SJCRH30 (cell line): Measurements from ENCODE around the gene NATD1. TPM values are rescaled to one million over a fixed set of nuclear protein-coding genes. Genes with fewer than 3 reads are reported as not detected.
A peak's percentile ranks its signal among the peaks of the same experiment; 100 is the strongest.

Experiments used
- DNase-seq, 2 experiments: peaks; one replicate each; pipeline ENCODE4 v3.0.0-alpha.2; 2015 to 2020
- H3K27ac ChIP-seq: fragments of 250-450 bp; sonication (Bioruptor Pico); 2 replicates; pipeline ENCODE4 v1.5.1; 2020; ENCODE audit warnings: mild to moderate bottlenecking, moderate library complexity
- H3K27me3 ChIP-seq: fragments of 250-450 bp; sonication (Bioruptor Pico); 2 replicates; pipeline ENCODE4 v1.5.1; 2020; ENCODE audit warnings: mild to moderate bottlenecking, moderate library complexity
- H3K36me3 ChIP-seq: fragments of 250-450 bp; sonication (Bioruptor Pico); 2 replicates; pipeline ENCODE4 v1.5.1; 2020; ENCODE audit warnings: mild to moderate bottlenecking, moderate library complexity
- H3K4me1 ChIP-seq: fragments of 250-450 bp; sonication (Bioruptor Pico); 2 replicates; pipeline ENCODE4 v1.5.1; 2020; ENCODE audit warnings: mild to moderate bottlenecking, moderate library complexity
- H3K4me3 ChIP-seq: fragments of 250-450 bp; sonication (Bioruptor Pico); 2 replicates; pipeline ENCODE4 v1.5.1; 2020; ENCODE audit warnings: mild to moderate bottlenecking, moderate library complexity
- H3K9me3 ChIP-seq: fragments of 250-450 bp; sonication (Bioruptor Pico); replicated peaks from 2 replicates; pipeline ENCODE4 v1.5.1; 2020; ENCODE audit warnings: mild to moderate bottlenecking, moderate library complexity
- total RNA-seq: library from RNA; depleted of rRNA; stranded (reverse); fragments of >200 nt; shearing (Covaris generic); gene quantifications from 2 replicates; pipeline ENCODE4 v1.2.3, GENCODE V29; 2014

The NATD1 gene
- total RNA-seq, 1 experiment from 2014 or later: 5.4 TPM

DNA sequence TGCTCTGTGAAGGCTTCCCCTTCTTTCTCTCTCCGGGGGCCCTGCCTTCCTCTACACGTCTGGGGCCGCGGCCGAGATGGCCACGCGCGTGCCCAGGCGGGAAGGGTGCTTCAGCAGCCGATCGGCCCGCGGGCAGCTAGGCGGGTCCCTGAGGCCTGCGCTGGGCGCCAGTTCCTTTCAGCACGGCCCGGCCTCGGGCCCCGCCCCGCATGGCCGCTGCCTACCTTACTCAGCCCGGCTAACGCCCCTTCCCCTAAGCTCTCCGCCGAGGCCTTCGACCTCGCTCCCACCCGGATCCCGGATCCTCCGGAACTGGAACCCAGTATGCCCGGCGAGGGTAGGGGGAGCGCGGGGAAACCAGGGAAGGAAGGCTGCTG lies 39.6 kb downstream of the NATD1 start:
- no peaks in the 10 kb centered on the region for H3K27me3 ChIP-seq
- peak overlapping the region; percentile 91 for H3K27ac ChIP-seq
- H3K9me3 ChIP-seq: no peaks in the 10 kb centered on the region
- H3K4me1 ChIP-seq: peaks cover 11% of the 10 kb centered on the region
- peak; percentile 83 to 84 for DNase-seq
- peak overlapping the region; percentile 93 for H3K4me3 ChIP-seq
- H3K36me3 ChIP-seq: peaks cover 28% of the 10 kb centered on the region

GRCh38 chr17:21212826-21213637 lies 40.2 kb downstream of the NATD1 start:
- H3K27ac ChIP-seq: peak overlapping the region; percentile 91
- no peak for DNase-seq
- H3K9me3 ChIP-seq: no peaks in the 10 kb centered on the region
- peak overlapping the region; percentile 93 for H3K4me3 ChIP-seq
- H3K4me1 ChIP-seq: peaks cover 11% of the 10 kb centered on the region
- H3K36me3 ChIP-seq: peaks cover 34% of the 10 kb centered on the region
- no peaks in the 10 kb centered on the region for H3K27me3 ChIP-seq

DNA sequence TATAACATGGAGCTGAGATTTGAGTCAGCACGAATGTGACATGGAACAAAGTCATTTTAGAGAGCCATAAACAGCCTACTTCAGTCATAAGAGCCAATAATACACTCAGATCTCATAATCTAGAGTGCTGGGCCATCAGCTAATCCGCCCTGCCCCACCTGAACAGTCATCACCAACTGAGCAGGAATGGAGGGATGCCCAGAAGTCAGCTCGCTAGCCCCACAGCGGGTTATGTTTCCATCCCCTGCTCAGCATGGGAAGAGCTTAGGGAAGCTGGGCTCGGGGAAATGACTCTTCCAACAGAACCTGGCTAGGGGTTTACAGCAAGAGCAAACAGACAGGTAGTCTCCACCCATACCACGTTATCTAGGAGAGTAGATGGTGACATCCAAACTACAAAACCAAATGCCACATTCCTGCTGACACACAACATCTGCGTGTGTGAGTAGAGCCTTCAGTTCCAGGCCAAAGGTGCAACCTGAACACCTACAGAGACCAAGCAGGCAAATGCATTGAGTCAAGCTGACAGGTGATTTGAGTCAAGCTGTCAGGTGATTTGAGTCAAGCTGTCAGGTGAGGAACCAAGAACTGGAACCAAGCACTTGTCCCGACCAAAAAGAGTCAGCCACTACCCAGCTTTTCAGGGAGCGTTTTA lies 41.3 kb downstream of the NATD1 start:
- H3K4me1 ChIP-seq: peaks cover 11% of the 10 kb centered on the region
- H3K27me3 ChIP-seq: no peaks in the 10 kb centered on the region
- no peaks in the 10 kb centered on the region for H3K9me3 ChIP-seq
- H3K36me3 ChIP-seq: peaks cover 45% of the 10 kb centered on the region
- H3K27ac ChIP-seq: no peak overlapping the region
- no peak for DNase-seq
- H3K4me3 ChIP-seq: no peak overlapping the region

DNA sequence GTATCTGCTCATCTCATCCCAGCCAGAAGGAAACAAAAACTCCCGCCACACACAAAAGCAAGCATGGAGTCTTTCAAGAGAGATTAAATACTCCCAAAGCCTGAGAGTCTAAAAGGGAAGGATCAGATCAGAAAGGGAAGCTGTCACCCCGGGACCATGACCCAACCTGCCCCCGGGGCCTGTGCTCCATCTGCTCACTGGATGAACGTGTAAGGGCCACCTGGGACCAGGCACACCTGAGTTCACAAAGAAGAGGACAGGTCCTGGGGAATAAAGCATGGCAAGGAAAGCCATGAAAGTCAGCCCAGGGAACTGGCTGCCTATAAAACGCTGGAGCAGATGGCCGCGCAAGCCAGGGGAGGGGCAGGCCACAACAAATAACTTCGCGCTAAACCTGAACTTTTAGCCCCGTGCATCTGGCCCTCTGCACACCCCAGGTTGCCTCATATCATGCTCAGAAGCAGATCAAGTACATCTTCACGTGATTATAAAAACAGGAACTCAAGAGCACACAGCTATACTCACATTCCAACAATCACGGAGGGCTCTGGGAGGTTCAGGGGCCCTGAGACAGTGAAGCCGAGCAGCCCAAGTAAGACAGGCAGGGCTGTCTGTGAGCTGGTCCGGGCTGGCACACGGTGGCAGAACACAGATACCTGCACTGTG lies 42.7 kb downstream of the NATD1 start:
- H3K27ac ChIP-seq: no peak overlapping the region
- DNase-seq: no peak

DNA sequence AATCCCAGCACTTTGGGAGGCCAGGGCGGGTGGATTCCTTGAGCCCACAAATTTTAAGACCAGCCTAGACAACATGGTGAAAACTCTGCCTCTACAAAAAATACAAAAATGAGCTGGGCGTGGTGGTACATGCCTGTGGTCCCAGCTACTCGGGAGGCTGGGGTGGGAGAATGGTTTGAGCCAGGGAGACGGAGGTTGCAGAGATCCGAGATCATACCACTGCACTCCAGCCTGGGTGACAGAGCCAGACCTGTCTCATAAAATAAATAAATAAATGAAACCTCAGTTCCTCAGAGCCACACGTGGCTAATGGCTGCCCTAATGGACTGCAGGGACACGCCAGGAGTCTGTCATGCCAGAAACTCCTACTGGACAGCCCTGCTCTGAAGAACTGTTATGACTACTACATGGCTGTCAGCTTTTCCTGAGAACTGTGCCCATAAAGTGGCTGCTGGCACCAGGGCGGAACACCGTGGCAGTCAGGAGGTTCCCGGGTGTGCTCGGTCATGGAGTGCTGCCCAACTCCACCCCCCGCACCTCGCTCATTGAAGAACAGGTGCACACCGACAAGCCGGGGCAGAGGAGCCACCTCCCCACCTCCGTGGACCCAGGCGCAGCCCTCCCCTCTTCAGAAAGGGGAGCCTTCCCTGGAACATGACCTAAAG lies 43.6 kb downstream of the NATD1 start:
- H3K9me3 ChIP-seq: no peaks in the 10 kb centered on the region
- H3K36me3 ChIP-seq: peaks cover 59% of the 10 kb centered on the region
- DNase-seq: no peak
- H3K4me3 ChIP-seq: no peak overlapping the region
- no peak overlapping the region for H3K27ac ChIP-seq
- H3K27me3 ChIP-seq: no peaks in the 10 kb centered on the region
- H3K4me1 ChIP-seq: peaks cover 9% of the 10 kb centered on the region

More for the DNA sequence above, 42.7 kb downstream of the NATD1 start:
- no peaks in the 10 kb centered on the region for H3K9me3 ChIP-seq
- H3K27me3 ChIP-seq: no peaks in the 10 kb centered on the region
- H3K4me3 ChIP-seq: no peak overlapping the region
- H3K36me3 ChIP-seq: peaks cover 59% of the 10 kb centered on the region
- peaks cover 11% of the 10 kb centered on the region for H3K4me1 ChIP-seq

- peaks cover 59% of the 10 kb centered on the region for H3K36me3 ChIP-seq
- H3K4me3 ChIP-seq: no peak overlapping the region
Measured at GRCh38 chr17:21208352-21208751, 44.9 kb downstream of the NATD1 start.

GRCh38 chr17:21204935-21205334 lies 48.3 kb downstream of the NATD1 start:
- Histone ChIP-seq H3K4me3 (no peak overlapping the region), H3K27me3 (no peaks in the 10 kb centered on the region), H3K4me1 (peaks cover 14% of the 10 kb centered on the region), H3K36me3 (peaks cover 58% of the 10 kb centered on the region), H3K9me3 (no peaks in the 10 kb centered on the region), H3K27ac (no peak overlapping the region)
- DNase-seq: no peak

More at GRCh38 chr17:21208352-21208751, 44.9 kb downstream of the NATD1 start:
- H3K27ac ChIP-seq: no peak overlapping the region
- H3K4me1 ChIP-seq: peaks cover 9% of the 10 kb centered on the region
- DNase-seq: no peak
- no peaks in the 10 kb centered on the region for H3K27me3 ChIP-seq
- H3K9me3 ChIP-seq: no peaks in the 10 kb centered on the region

GRCh38 chr17:21202512-21202911 lies 50.7 kb downstream of the NATD1 start:
- Histone ChIP-seq H3K36me3 (peaks cover 49% of the 10 kb centered on the region), H3K27me3 (no peaks in the 10 kb centered on the region), H3K4me3 (no peak overlapping the region), H3K27ac (no peak overlapping the region), H3K9me3 (no peaks in the 10 kb centered on the region), H3K4me1 (peaks cover 26% of the 10 kb centered on the region)
- no peak for DNase-seq

DNA sequence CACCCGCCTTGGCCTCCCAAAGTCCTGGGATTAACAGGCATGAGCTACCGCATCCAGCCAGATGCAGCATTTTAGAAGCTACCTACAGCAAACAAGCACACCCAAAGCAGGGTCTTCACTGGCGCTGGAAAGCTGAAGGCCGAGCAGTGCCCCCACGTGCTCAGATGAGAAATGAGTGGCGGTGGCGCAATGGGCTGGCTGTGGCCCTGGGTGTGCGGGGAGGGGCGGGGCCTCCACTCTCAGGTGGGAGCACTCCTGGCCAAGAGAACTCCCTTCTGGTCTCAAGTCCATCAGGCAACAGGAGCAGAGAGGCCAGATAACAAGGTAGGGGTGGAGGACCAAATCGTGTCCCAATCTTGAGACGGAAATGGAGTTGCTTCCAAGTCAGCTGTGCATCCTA lies 51.3 kb downstream of the NATD1 start:
- no peak for DNase-seq
- no peak overlapping the region for H3K4me3 ChIP-seq
- no peaks in the 10 kb centered on the region for H3K9me3 ChIP-seq
- H3K4me1 ChIP-seq: peaks cover 26% of the 10 kb centered on the region
- no peak overlapping the region for H3K27ac ChIP-seq
- H3K27me3 ChIP-seq: no peaks in the 10 kb centered on the region
- H3K36me3 ChIP-seq: peaks cover 49% of the 10 kb centered on the region

- H3K27me3 ChIP-seq: no peaks in the 10 kb centered on the region
- H3K9me3 ChIP-seq: no peaks in the 10 kb centered on the region
- peaks cover 47% of the 10 kb centered on the region for H3K36me3 ChIP-seq
- no peak for DNase-seq
- H3K4me1 ChIP-seq: peaks cover 26% of the 10 kb centered on the region
- H3K27ac ChIP-seq: no peak overlapping the region
- no peak overlapping the region for H3K4me3 ChIP-seq
Measured at GRCh38 chr17:21201298-21201595, 52.0 kb downstream of the NATD1 start.

DNA sequence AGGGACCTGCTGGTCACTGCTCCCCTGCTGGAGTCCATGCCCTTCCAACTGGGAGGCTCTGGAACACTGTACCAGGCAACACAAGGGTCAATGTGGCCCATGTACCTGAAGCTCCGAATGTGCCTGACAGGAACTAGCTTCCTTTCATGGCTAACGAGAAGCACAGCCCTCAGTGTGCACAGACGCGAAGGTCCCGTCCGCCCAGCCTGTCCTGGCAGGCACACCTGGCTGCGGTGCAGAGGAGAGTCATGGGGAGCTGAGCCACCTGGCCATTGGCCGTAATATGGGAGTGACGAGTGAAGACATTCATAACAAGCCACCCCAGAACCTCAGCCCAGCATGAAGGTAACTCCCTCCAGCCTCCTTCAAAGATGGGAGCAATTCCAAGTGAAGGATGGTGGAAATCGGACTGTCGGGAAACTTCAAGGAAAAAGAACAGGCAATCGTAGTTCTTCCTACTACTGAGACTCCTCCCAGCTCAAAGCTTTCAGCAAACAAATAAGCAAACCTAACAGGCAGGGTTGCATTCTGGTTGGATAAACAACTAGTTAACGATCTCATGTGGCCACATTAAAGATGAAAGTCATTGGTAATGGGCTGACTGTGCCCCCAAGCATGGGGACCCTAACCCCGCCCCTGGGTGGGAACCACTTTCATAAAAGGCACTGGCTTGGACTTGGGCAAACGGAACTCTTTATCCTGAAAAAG lies 52.5 kb downstream of the NATD1 start:
- Histone ChIP-seq H3K9me3 (no peaks in the 10 kb centered on the region), H3K4me3 (no peak overlapping the region), H3K4me1 (peaks cover 28% of the 10 kb centered on the region), H3K36me3 (peaks cover 42% of the 10 kb centered on the region), H3K27ac (no peak overlapping the region), H3K27me3 (no peaks in the 10 kb centered on the region)
- DNase-seq: no peak

- Histone ChIP-seq H3K4me1 (peaks cover 37% of the 10 kb centered on the region), H3K4me3 (no peak overlapping the region), H3K36me3 (peaks cover 40% of the 10 kb centered on the region), H3K27ac (no peak overlapping the region), H3K27me3 (no peaks in the 10 kb centered on the region), H3K9me3 (no peaks in the 10 kb centered on the region)
- DNase-seq: peak; percentile 57 to 62
Measured at GRCh38 chr17:21199856-21200255, 53.4 kb downstream of the NATD1 start.

- Histone ChIP-seq H3K36me3 (peaks cover 40% of the 10 kb centered on the region), H3K9me3 (no peaks in the 10 kb centered on the region), H3K4me1 (peaks cover 41% of the 10 kb centered on the region), H3K27ac (no peak overlapping the region), H3K27me3 (no peaks in the 10 kb centered on the region), H3K4me3 (no peak overlapping the region)
- DNase-seq: peak; percentile 75 to 88
Measured at GRCh38 chr17:21199311-21199710, 53.9 kb downstream of the NATD1 start.

- Histone ChIP-seq H3K36me3 (peaks cover 40% of the 10 kb centered on the region), H3K27me3 (no peaks in the 10 kb centered on the region), H3K4me1 (peaks cover 50% of the 10 kb centered on the region), H3K4me3 (no peak overlapping the region), H3K27ac (no peak overlapping the region), H3K9me3 (no peaks in the 10 kb centered on the region)
- no peak for DNase-seq
Measured at GRCh38 chr17:21198411-21198810, 54.8 kb downstream of the NATD1 start.
